Upper lobe of left lung (tissue), 6 donors: Measurements from ENCODE around the gene GALNT2. TPM values are rescaled to one million over a fixed set of nuclear protein-coding genes. Genes with fewer than 3 reads are reported as not detected.

Experiments used
- ATAC-seq, 2 donors: fragments of 200-7000 bp; cut with Tn5 transposase; one replicate each; pipeline ENCODE4 v1.9.1; 2022; ENCODE audit warnings: mild to moderate bottlenecking in 2 of 2, moderate library complexity in 2 of 2; ENCODE audit not compliant: low FRiP score in 2 of 2
- DNase-seq, 2 donors: peaks; one replicate each; pipeline ENCODE4 v3.0.0-alpha.2; 2019 to 2020
- H3K27ac ChIP-seq, 4 donors: fragments of 200-600 bp; sonication (generic); one replicate each; pipeline ENCODE4 v1.5.1; 2016 to 2019
- H3K27me3 ChIP-seq, 4 donors: fragments of 200-600 bp; sonication (generic); one replicate each; pipeline ENCODE4 v1.5.1; 2017 to 2019
- H3K36me3 ChIP-seq, 4 donors: fragments of 200-600 bp; sonication (generic); one replicate each; pipeline ENCODE4 v1.5.1; 2016 to 2019
- H3K4me1 ChIP-seq, 4 donors: fragments of 200-600 bp; sonication (generic); one replicate each; pipeline ENCODE4 v1.5.1; 2018 to 2019
- H3K4me3 ChIP-seq, 4 donors: fragments of 200-600 bp; sonication (generic); one replicate each; pipeline ENCODE4 v1.5.1; 2017 to 2019; ENCODE audit warnings: mild to moderate bottlenecking in 2 of 4, moderate library complexity in 1 of 4
- H3K9me3 ChIP-seq, 4 donors: fragments of 200-600 bp; sonication (generic); one replicate each; pipeline ENCODE4 v1.5.1; 2018 to 2019
- EP300 ChIP-seq, 4 donors: sonication (generic); formaldehyde crosslinking; IDR thresholded peaks; one replicate each; pipeline ENCODE4 v1.5.1; 2017; ENCODE audit warnings: antibody characterized with exemption in 4 of 4, control low read depth in 2 of 4
- POLR2A ChIP-seq, 4 donors: fragments of 450-650 bp; IDR thresholded peaks; one replicate each; pipeline ENCODE4 v1.5.1; 2016 to 2017; ENCODE audit warnings: antibody characterized with exemption in 4 of 4, mild to moderate bottlenecking in 2 of 4
- POLR2AphosphoS5 ChIP-seq, 2 donors: sonication (generic); formaldehyde crosslinking; IDR thresholded peaks; one replicate each; pipeline ENCODE4 v1.5.1; 2017; ENCODE audit warnings: antibody characterized with exemption in 2 of 2
- WGBS, 2 donors: methylation state at CpG; one replicate each; pipeline ENCODE4 v1.1.5; 2017 to 2018; 5-methylcytosine and 5-hydroxymethylcytosine counted together
- total RNA-seq, 6 donors: library from RNA; depleted of rRNA in 4 of 6; stranded (reverse); fragments of >200 nt in 4 of 6; gene quantifications; one replicate each; pipeline versions ENCODE4 v1.1.0 to v1.2.1, GENCODE V29; 2016 to 2021
- TF ChIP-seq, protein P1 (sequence below), 6 experiments: fragments of 450-650 bp in 4 of 6; fragments of 200-600 bp in 2 of 6; sonication (generic) in 2 of 6; IDR thresholded peaks; one replicate each; pipeline ENCODE4 v1.5.1; 2016 to 2019; ENCODE audit warnings: antibody characterized with exemption in 6 of 6
- donor health status: DM: no; HTN: no; CAD: no; lungs with moderate emphysema.
- donor health status: DM: no; HTN: yes; CAD: no; lungs with severe emphysema.

Gene GALNT2
- total RNA-seq, 6 donors from 2014 or later: 51.3 to 62.3 (median 56.2) TPM

DNA sequence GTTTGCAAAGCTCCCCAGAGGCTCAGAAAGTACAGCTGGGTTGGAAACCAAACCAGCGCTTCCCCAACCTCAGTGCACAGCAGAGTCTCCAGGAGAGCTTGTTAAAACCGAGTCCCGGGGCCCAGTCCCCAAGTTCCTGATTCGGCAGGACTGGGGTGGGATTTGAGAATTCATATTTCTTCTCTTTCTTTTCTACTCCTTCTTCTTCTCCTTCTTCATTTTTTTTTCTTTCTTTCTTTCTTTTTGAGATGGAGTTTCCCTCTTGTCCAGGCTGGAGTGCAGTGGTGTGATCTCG, 222.3 kb downstream of the GALNT2 start:
- no peak for ATAC-seq
- Histone ChIP-seq H3K4me1 (peaks cover 0 to 3% (median 0%) of the 10 kb centered on the region in 4 donors), H3K9me3 (no peaks in the 10 kb centered on the region), H3K27me3 (no peaks in the 10 kb centered on the region), H3K27ac (no peak overlapping the region), H3K4me3 (no peak overlapping the region), H3K36me3 (no peaks in the 10 kb centered on the region)
- TF ChIP-seq, protein P1, sequence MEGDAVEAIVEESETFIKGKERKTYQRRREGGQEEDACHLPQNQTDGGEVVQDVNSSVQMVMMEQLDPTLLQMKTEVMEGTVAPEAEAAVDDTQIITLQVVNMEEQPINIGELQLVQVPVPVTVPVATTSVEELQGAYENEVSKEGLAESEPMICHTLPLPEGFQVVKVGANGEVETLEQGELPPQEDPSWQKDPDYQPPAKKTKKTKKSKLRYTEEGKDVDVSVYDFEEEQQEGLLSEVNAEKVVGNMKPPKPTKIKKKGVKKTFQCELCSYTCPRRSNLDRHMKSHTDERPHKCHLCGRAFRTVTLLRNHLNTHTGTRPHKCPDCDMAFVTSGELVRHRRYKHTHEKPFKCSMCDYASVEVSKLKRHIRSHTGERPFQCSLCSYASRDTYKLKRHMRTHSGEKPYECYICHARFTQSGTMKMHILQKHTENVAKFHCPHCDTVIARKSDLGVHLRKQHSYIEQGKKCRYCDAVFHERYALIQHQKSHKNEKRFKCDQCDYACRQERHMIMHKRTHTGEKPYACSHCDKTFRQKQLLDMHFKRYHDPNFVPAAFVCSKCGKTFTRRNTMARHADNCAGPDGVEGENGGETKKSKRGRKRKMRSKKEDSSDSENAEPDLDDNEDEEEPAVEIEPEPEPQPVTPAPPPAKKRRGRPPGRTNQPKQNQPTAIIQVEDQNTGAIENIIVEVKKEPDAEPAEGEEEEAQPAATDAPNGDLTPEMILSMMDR (IDR thresholded peaks at IDR 0.05): no peak
- no peak for TF ChIP-seq EP300 (IDR thresholded peaks at IDR 0.05)
- no peak for TF ChIP-seq POLR2AphosphoS5 (IDR thresholded peaks at IDR 0.05)
- TF ChIP-seq POLR2A (IDR thresholded peaks at IDR 0.05): no peak
- 90 to 95% methylated on average over 5 of the region's 5 CpGs for WGBS, 2 donors
- DNase-seq: no peak

DNA sequence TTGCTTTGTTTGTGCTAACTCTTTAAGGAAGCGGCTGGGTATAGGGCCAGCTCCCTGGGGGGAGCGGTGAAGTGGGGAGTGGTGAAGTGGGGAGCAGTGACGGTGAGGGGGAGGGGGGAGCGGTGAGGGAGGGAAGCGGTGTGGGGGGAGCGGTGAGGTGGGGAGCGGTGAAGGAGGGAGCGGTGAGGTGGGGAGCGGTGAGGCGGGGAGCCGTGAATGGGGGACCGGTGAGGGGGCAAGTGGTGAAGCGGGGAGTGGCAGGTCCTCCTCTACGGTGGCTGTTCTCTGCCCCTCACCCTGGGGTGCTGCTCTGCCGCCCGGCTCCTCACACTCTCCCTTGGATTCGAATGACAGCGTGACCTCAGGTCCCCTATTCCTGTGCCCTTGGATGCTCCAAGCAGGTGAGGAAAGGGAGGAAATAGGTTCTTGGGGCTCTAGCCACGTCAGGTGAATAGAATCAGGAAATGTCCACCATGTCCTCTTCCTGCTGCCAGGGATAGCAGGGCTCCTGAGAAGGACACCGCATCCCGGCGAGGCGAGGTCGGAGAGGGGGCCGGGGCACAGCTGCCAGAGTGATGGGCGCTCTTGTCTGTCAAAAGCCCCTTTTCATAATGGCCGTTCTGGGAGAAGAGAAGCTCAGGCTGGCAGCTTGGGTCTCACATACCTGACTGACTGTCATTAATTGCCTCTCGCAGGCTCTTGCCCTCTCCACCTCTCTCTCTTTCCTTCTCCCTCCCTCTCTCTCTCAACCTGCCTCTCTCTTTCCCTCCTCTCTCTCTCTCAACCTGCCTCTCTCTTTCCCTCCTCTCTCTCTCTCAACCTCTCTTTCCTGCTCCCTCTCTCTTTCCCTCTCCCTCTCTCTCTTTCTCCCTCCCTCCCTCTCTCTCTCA, 224.9 kb downstream of the GALNT2 start:
- H3K9me3 ChIP-seq: no peaks in the 10 kb centered on the region
- no peaks in the 10 kb centered on the region for H3K27me3 ChIP-seq
- no peaks in the 10 kb centered on the region for H3K36me3 ChIP-seq
- WGBS, 2 donors: 48 to 54% methylated on average over 27 of the region's 28 CpGs
- DNase-seq (peak; percentile 9 to 55), ATAC-seq (peak in 1 of 2 donors; percentile 24)
- TF ChIP-seq POLR2A (IDR thresholded peaks at IDR 0.05) (no peak), EP300 (IDR thresholded peaks at IDR 0.05) (no peak), POLR2AphosphoS5 (IDR thresholded peaks at IDR 0.05) (no peak)
- TF ChIP-seq, protein P1 (IDR thresholded peaks at IDR 0.05): no peak
- no peak overlapping the region for H3K4me3 ChIP-seq
- peaks cover 0 to 3% (median 0%) of the 10 kb centered on the region in 4 donors for H3K4me1 ChIP-seq
- H3K27ac ChIP-seq: no peak overlapping the region

- no peaks in the 10 kb centered on the region for H3K9me3 ChIP-seq
- H3K4me1 ChIP-seq: peaks cover 0 to 3% (median 0%) of the 10 kb centered on the region in 4 donors
- H3K36me3 ChIP-seq: no peaks in the 10 kb centered on the region
- WGBS, 2 donors: 81 to 83% methylated on average over 11 to 12 of the region's 12 CpGs
- DNase-seq (peak in 1 of 2 donors; percentile 17), ATAC-seq (no peak)
- TF ChIP-seq POLR2AphosphoS5 (IDR thresholded peaks at IDR 0.05) (no peak), POLR2A (IDR thresholded peaks at IDR 0.05) (no peak), EP300 (IDR thresholded peaks at IDR 0.05) (no peak)
- TF ChIP-seq, protein P1 (IDR thresholded peaks at IDR 0.05): no peak
- H3K4me3 ChIP-seq: no peak overlapping the region
- H3K27me3 ChIP-seq: no peaks in the 10 kb centered on the region
- no peak overlapping the region for H3K27ac ChIP-seq
Observed at GRCh38 chr1:230292689-230293389, 225.8 kb downstream of the GALNT2 start.

GRCh38 chr1:230293390-230293700, 226.3 kb downstream of the GALNT2 start:
- Histone ChIP-seq H3K27me3 (no peaks in the 10 kb centered on the region), H3K9me3 (no peaks in the 10 kb centered on the region), H3K4me1 (peaks cover 0 to 3% (median 0%) of the 10 kb centered on the region in 4 donors), H3K4me3 (no peak overlapping the region), H3K27ac (no peak overlapping the region), H3K36me3 (no peaks in the 10 kb centered on the region)
- TF ChIP-seq EP300 (IDR thresholded peaks at IDR 0.05): no peak
- no peak for TF ChIP-seq POLR2AphosphoS5 (IDR thresholded peaks at IDR 0.05)
- TF ChIP-seq, protein P1 (IDR thresholded peaks at IDR 0.05): no peak
- TF ChIP-seq POLR2A (IDR thresholded peaks at IDR 0.05): no peak
- DNase-seq: peak in 1 of 2 donors; percentile 2
- WGBS, 2 donors: 79 to 80% methylated on average over 5 to 7 of the region's 7 CpGs
- ATAC-seq: no peak
